ENCODE data around the gene SFXN5. TPM values are rescaled to one million over a fixed set of nuclear protein-coding genes. Genes with fewer than 3 reads are reported as not detected.
"Not testable (repeated sequence)": the region's sequence is repeated elsewhere in the genome, so short reads cannot be mapped to it uniquely, and the experiment has no call there.

Gene SFXN5, protein sequence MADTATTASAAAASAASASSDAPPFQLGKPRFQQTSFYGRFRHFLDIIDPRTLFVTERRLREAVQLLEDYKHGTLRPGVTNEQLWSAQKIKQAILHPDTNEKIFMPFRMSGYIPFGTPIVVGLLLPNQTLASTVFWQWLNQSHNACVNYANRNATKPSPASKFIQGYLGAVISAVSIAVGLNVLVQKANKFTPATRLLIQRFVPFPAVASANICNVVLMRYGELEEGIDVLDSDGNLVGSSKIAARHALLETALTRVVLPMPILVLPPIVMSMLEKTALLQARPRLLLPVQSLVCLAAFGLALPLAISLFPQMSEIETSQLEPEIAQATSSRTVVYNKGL
- 10 to 100 TPM; 33.1 to 73.4 (median 56.6) TPM for total RNA-seq
- long read RNA-seq, partial matches to known transcripts: 0 of 9 reads
- long read RNA-seq, other reads (novel, unspliced or antisense): 9 of 9 reads

GRCh38 chr2:73071360-73072128 is at the start of gene SFXN5:
SFXN5 (minus strand) TSS chr2:73071712; CDS start chr2:73071705, 7 bp downstream.
- TF ChIP-seq, protein P1, sequence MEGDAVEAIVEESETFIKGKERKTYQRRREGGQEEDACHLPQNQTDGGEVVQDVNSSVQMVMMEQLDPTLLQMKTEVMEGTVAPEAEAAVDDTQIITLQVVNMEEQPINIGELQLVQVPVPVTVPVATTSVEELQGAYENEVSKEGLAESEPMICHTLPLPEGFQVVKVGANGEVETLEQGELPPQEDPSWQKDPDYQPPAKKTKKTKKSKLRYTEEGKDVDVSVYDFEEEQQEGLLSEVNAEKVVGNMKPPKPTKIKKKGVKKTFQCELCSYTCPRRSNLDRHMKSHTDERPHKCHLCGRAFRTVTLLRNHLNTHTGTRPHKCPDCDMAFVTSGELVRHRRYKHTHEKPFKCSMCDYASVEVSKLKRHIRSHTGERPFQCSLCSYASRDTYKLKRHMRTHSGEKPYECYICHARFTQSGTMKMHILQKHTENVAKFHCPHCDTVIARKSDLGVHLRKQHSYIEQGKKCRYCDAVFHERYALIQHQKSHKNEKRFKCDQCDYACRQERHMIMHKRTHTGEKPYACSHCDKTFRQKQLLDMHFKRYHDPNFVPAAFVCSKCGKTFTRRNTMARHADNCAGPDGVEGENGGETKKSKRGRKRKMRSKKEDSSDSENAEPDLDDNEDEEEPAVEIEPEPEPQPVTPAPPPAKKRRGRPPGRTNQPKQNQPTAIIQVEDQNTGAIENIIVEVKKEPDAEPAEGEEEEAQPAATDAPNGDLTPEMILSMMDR (IDR thresholded peaks at IDR 0.05): peak; percentile 22 to 38 (median 34)
- TF ChIP-seq POLR2A (IDR thresholded peaks at IDR 0.05): peak; percentile 86
- no peaks in the 10 kb centered on the region for H3K27me3 ChIP-seq
- WGBS (ENCODE audit: insufficient coverage, low coverage, low lambda C conversion rate, missing lambda C conversion rate): under 1% methylated on average over 21 of the region's 67 CpGs
- no peaks in the 10 kb centered on the region for H3K36me3 ChIP-seq
- no peaks in the 10 kb centered on the region for H3K9me3 ChIP-seq
- peak within 1 kb of the TSS; percentile 78 to 99 (median 90) for H3K4me3 ChIP-seq
- ATAC-seq (peak; percentile 89 to 94 (median 92)), DNase-seq (peak; percentile 99 to 100 (median 99))
- peaks cover 0 to 30% (median 14%) of the 10 kb centered on the region in 4 donors for H3K4me1 ChIP-seq
- H3K27ac ChIP-seq: peak within 1 kb of the TSS; percentile 68 to 93 (median 81)
- intact Hi-C loops (cut with DNase I): loop anchor here (10.0 kb wide), 1 partner anchor 77 kb away; no protein-coding TSS in a partner anchor

- H3K4me3 ChIP-seq; H3K27me3 ChIP-seq; intact Hi-C loops (cut with DNase I); ATAC-seq; H3K9me3 ChIP-seq; H3K36me3 ChIP-seq; H3K27ac ChIP-seq; H3K4me1 ChIP-seq; DNase-seq: not testable (repeated sequence)
- 73% methylated on average over 5 of the region's 11 CpGs for WGBS (ENCODE audit: insufficient coverage, low coverage, low lambda C conversion rate, missing lambda C conversion rate)
Observed at GRCh38 chr2:73119611-73120239, 48.2 kb upstream of the SFXN5 start.

DNA sequence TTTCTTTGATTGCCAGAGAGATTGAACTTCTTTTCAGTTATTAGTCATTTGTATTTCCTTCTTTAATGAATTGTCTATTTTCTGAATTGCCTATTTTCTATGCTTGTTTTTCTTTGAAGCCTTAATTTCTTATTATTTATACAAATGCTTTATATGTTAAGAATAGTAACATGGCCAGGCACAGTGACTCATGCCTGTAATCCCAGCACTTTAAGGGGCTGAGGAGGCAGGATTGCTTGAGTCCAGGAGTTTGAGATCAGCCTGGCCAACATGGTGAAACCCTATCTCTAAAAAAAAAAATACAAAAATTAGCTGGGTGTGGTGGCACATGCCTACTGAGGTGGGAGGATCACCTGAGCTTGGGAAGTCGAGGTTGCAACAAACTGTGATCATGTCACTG is 45.9 kb upstream of the SFXN5 start:
- TF ChIP-seq, protein P1 (IDR thresholded peaks at IDR 0.05): no peak
- TF ChIP-seq POLR2A (IDR thresholded peaks at IDR 0.05): no peak
- WGBS (ENCODE audit: insufficient coverage, low coverage, low lambda C conversion rate, missing lambda C conversion rate): 75% methylated on average over 1 of the region's 1 CpG
- Histone ChIP-seq H3K27ac (no peak overlapping the region), H3K27me3 (no peaks in the 10 kb centered on the region), H3K4me1 (no peaks in the 10 kb centered on the region), H3K36me3 (no peaks in the 10 kb centered on the region), H3K9me3 (no peaks in the 10 kb centered on the region), H3K4me3 (no peak overlapping the region)
- ATAC-seq: no peak
- intact Hi-C loops (cut with DNase I): no loop called here
- DNase-seq: no peak

DNA sequence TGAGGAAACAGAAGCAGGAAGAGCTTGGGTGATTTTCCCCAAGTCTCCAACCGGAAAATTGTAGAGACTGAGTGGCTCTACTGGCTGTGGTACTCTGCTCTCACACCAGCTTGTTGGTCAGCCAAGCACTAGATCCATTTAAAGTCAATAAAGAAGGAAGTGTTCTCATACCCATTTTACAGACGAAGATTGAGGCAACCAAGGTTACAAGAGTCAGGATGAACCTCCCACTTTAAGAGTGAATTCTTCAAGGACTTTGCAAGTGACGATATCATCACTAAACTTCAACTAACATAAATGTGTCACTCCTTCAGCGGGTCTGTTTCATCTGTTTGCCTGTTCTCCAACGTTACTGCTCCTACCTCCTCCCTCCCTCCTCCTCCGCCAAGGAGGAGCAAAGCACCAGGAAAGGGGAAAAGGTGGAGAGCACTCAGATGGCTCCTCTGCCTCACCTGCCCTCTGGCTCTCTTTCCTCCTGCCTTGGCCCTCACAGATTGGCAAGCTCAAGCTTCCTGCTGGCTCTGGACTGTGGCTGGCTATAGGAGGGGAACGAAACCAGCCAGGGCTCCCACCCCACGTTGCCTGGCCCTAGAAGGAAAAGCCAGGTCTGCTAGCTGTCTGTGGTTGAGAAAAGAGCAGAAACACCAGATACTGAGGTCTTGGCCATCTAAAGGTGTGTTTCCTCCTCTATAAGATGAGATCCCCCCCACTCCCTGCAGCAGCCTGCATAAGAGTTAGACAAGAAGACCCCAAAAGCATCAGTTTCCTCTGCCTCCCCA is 44.9 kb upstream of the SFXN5 start:
- peaks cover 0 to 8% (median 0%) of the 10 kb centered on the region in 4 donors for H3K4me1 ChIP-seq
- intact Hi-C loops (cut with DNase I): no loop called here
- no peak overlapping the region for H3K27ac ChIP-seq
- no peak overlapping the region for H3K4me3 ChIP-seq
- WGBS (ENCODE audit: insufficient coverage, low coverage, low lambda C conversion rate, missing lambda C conversion rate): 74% methylated on average over 6 of the region's 8 CpGs
- DNase-seq (no peak), ATAC-seq (no peak)
- TF ChIP-seq POLR2A (IDR thresholded peaks at IDR 0.05): no peak
- TF ChIP-seq, protein P1 (IDR thresholded peaks at IDR 0.05): no peak
- no peaks in the 10 kb centered on the region for H3K27me3 ChIP-seq
- H3K9me3 ChIP-seq: no peaks in the 10 kb centered on the region
- no peaks in the 10 kb centered on the region for H3K36me3 ChIP-seq

Data from right lobe of liver (tissue), 6 donors.